ENCODE data around the gene TBCD. TPM values are rescaled to one million over a fixed set of nuclear protein-coding genes. Genes with fewer than 3 reads are reported as not detected.

The TBCD gene
- total RNA-seq, 1 experiment from 2014 or later = 129 TPM

DNA sequence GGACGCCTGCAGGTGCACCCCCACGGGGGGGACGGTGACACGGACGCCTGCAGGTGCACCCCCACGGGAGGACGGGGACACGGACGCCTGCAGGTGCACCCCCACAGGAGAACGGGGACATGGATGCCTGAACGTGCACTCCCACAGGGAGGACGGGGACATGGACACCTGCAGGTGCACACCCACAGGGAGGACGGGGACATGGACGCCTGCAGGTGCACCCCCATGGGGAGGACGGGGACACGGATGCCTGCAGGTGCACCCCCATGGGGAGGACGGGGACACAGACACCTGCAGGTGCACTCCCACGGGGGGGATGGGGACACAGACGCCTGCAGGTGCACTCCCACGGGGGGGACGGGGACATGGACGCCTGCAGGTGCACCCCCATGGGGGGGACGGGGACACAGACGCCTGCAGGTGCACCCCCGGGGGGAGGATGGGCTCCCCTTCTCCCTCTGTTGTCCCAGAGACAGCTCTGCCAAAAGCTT, 213.0 kb downstream of the TBCD start:
- H3K79me1 ChIP-seq (ENCODE audit: insufficient read depth, low read depth, low read length, poor library complexity, severe bottlenecking) = no peaks in the 10 kb centered on the region
- H3K4ac ChIP-seq (ENCODE audit: low read depth, low read length) = no peak overlapping the region
- H3K4me1 ChIP-seq (ENCODE audit: insufficient read depth, low read length) = no peaks in the 10 kb centered on the region
- no peak overlapping the region for H2BK5ac ChIP-seq (ENCODE audit: insufficient read length, low read length)
- H2AK5ac ChIP-seq (ENCODE audit: insufficient read length, low read length) = no peak overlapping the region
- H4K5ac ChIP-seq (ENCODE audit: insufficient read length, low read depth, low read length) = no peak overlapping the region
- H3K9ac ChIP-seq (ENCODE audit: extremely low read depth, insufficient read length, low read length) = no peak overlapping the region
- WGBS (ENCODE audit: extremely low coverage, insufficient read length, low lambda C conversion rate) = no CpG with 5 or more reads among the region's 25 CpGs
- H3K27ac ChIP-seq (ENCODE audit: insufficient read length, low read depth, low read length) = no peak overlapping the region
- H4K20me1 ChIP-seq (ENCODE audit: control insufficient read depth, insufficient read depth, insufficient read length) = no peaks in the 10 kb centered on the region
- no peak overlapping the region for H3K18ac ChIP-seq (ENCODE audit: insufficient read length, low read depth, low read length)
- peak; percentile 31 for DNase-seq
- no peak overlapping the region for H4K8ac ChIP-seq (replicated peaks; ENCODE audit: insufficient read length, low read depth, low read length)
- H2BK20ac ChIP-seq (ENCODE audit: low read depth, low read length, poor library complexity, severe bottlenecking) = no peak overlapping the region
- H3K23ac ChIP-seq (ENCODE audit: insufficient read length, low read depth, low read length) = no peak overlapping the region
- no peaks in the 10 kb centered on the region for H3K27me3 ChIP-seq (ENCODE audit: insufficient read depth, low read length)
- no peak overlapping the region for H2BK15ac ChIP-seq (ENCODE audit: low read depth, low read length)
- no peak overlapping the region for H3K4me3 Mint-ChIP-seq
- H3K27me3 Mint-ChIP-seq (ENCODE audit: low read depth) = no peaks in the 10 kb centered on the region
- H3K9me3 Mint-ChIP-seq = peaks cover 3 to 4% of the 10 kb centered on the region in 2 experiments; a peak in 4 of 5 replicates
- H3T11ph ChIP-seq (ENCODE audit: low read length) = no peak overlapping the region
- TF ChIP-seq, protein P1, sequence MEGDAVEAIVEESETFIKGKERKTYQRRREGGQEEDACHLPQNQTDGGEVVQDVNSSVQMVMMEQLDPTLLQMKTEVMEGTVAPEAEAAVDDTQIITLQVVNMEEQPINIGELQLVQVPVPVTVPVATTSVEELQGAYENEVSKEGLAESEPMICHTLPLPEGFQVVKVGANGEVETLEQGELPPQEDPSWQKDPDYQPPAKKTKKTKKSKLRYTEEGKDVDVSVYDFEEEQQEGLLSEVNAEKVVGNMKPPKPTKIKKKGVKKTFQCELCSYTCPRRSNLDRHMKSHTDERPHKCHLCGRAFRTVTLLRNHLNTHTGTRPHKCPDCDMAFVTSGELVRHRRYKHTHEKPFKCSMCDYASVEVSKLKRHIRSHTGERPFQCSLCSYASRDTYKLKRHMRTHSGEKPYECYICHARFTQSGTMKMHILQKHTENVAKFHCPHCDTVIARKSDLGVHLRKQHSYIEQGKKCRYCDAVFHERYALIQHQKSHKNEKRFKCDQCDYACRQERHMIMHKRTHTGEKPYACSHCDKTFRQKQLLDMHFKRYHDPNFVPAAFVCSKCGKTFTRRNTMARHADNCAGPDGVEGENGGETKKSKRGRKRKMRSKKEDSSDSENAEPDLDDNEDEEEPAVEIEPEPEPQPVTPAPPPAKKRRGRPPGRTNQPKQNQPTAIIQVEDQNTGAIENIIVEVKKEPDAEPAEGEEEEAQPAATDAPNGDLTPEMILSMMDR (conservative IDR thresholded peaks at IDR 0.05) = no peak
- no peak overlapping the region for H2BK12ac ChIP-seq (ENCODE audit: insufficient read length, low read depth, low read length)
- H3K79me2 ChIP-seq (ENCODE audit: insufficient read depth, low read length) = no peaks in the 10 kb centered on the region
- no peak overlapping the region for H2AFZ ChIP-seq (ENCODE audit: low read length)
- peaks cover 5 to 9% of the 10 kb centered on the region in 2 experiments for H3K4me1 Mint-ChIP-seq
- H3K14ac ChIP-seq (ENCODE audit: insufficient read depth, low read length) = no peak overlapping the region
- H4K91ac ChIP-seq (ENCODE audit: insufficient read length, low read depth, low read length) = no peak overlapping the region
- no peak overlapping the region for H3K27ac Mint-ChIP-seq
- H3K23me2 ChIP-seq (ENCODE audit: insufficient read length, low read depth, low read length, poor library complexity, severe bottlenecking) = peaks cover 6% of the 10 kb centered on the region
- H2BK120ac ChIP-seq (ENCODE audit: low read depth, low read length, poor library complexity, severe bottlenecking) = no peak overlapping the region
- H3K9me3 ChIP-seq (ENCODE audit: control insufficient read depth, low read depth, low read length) = no peaks in the 10 kb centered on the region
- H3K56ac ChIP-seq (ENCODE audit: insufficient read length, low read depth, low read length) = no peak overlapping the region
- H3K4me2 ChIP-seq (ENCODE audit: insufficient read depth, insufficient read length, low read length) = no peak overlapping the region
- H3K36me3 Mint-ChIP-seq (ENCODE audit: insufficient read depth in 1 of 3, low read depth in 3 of 3) = peaks cover under 1 to 4% (median 2%) of the 10 kb centered on the region in 3 experiments; a peak in 4 of 7 replicates
